HG03354 (cell line): Measurements from ENCODE around the gene RELN.
"Not testable (repeated sequence)": the region's sequence is repeated elsewhere in the genome, so short reads cannot be mapped to it uniquely, and the experiment has no call there.

Source experiments
- ATAC-seq: cut with Tn5 transposase; IDR thresholded peaks from one replicate; pipeline ENCODE4 v1.9.1; 2021; ENCODE audit warnings: mild to moderate bottlenecking; ENCODE audit not compliant: unreplicated experiment, poor library complexity, severe bottlenecking

Gene RELN

DNA sequence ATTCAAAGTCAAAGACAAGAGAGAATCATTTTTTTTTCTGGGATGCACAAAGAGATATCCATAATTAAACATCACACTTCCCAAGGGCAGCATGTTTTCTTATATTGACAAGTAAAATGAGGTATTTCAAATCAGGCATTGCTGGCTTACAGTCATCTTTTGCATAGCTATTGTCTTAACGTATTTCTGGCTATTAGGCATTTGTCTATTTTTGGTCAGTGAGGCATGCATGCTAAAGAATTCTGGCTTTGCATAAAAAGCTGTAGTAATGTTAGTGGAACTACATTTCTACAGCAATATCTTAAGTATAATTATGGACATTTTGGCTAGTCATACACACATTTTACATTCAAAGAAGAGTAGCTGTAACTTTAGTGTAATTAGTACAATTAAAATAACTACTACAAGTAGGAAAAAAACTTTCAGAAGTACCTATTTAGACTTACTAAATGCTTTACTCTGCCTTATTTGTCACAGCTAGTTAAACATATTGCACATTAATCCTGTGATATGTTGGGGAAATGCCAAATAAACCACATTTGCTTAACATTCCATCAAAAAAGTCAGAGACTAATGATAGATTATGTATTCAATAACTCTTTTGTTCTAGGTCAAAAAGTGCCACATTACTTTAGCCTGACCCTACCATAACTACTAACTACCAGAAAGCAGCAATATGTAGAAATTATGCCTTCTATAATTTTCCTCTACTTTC, 76.4 kb downstream of the RELN start:
- no peak for ATAC-seq

DNA sequence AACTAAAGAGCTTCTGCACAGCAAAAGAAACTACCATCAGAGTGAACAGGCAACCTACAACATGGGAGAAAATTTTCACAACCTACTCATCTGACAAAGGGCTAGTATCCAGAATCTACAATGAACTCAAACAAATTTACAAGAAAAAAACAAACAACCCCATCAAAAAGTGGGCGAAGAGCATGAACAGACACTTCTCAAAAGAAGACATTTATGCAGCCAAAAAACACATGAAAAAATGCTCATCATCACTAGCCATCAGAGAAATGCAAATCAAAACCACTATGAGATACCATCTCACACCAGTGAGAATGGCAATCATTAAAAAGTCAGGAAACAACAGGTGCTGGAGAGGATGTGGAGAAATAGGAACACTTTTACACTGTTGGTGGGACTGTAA, 78.4 kb downstream of the RELN start:
- ATAC-seq: not testable (repeated sequence)

- no peak for ATAC-seq
Observed at GRCh38 chr7:103905997-103906396, 83.5 kb downstream of the RELN start.

DNA sequence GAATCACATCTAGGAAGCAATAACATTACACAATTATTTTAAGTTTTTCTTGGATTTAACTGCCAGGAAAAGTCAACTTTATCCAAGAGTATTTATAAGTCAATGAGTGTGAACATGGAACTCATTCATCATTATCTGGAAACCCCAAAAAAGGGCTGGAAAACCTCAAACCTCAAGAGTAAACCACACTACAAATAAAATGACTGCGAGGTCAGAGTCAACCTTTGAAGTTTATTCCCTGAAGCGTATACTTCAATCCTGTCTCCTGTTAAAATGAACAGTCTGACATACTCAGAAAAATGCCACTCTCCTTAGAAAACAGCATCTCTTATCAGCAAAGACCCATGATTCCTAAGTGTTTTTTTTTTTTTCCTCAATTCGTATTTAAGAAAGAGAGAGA, 86.5 kb downstream of the RELN start:
- no peak for ATAC-seq

DNA sequence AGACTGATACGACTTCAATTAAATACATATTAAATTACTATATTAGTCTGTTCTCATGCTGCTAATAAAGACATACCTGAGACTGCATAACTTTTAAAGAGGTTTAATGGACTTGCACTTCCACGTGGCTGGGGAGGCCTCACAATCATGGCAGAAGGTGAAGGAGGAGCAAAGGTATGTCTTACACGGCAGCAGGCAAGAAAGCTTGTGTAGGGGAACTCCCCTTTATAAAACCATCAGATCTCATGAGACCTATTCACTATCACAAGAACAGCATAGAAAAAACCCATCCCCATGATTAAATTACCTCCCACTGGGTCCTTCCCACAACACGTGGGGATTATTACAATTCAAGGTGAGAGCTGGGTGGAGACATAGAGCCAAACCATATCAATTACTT, 92.6 kb downstream of the RELN start:
- ATAC-seq: not testable (repeated sequence)

DNA sequence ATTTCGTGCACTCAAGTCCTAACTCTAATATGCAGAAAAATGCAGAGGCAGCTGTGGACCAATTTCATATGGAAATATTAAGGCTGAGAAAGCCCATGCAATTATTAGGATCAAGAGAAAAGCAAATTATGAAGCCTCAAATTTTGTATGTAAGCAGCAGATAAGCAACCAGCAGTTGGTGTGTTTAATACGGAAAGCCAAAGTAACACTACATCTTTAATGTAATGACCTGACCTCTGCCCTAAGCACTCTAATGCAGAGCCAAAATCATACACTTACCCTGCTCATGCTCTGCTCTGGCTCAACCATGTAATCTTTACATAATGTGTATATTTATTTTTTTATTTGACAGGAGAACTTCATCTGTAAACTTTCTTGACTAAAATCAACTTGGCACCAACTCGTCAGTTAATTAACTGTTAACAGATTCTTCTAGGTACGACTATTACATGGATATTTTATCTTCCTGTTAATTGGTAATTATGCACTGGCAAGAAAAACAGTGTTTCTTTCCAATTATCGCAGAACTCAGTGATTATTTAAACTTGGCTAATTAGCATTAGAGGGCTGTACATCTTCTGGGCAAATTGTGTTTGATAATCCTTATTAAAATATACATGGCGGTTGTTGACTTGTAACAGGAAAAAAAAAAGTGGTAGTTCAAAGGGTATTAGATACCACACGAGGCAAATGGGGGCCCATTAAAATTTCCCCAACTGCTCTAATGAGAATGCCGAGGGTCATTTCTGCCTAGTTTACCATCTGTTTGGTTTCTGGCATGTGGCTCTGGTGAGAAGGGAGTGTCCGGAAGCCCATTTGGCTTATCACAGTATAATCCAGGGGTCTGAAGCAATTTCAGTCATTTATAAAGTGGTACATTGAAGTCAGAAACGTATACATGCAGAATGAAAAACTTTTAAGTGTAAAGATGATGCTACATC, 94.5 kb downstream of the RELN start:
- ATAC-seq: no peak

DNA sequence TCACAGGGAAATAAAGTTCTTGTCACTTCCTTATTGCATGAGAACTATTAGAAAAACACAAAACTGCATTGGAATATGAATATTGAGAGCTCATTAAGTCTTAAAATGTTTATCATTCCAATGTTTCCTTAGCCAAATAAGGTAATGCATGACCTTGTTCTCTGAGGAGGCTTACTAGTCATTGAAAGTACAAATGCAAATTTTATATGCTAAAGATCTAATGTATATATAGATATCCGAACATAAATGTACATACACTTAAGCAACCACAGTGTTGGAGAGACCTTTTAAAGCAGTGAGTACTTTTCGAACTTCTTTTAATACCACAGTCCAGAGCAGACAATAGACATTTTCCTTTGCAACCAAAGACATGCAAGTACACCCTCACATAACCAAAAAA, 96.1 kb downstream of the RELN start:
- ATAC-seq: no peak

DNA sequence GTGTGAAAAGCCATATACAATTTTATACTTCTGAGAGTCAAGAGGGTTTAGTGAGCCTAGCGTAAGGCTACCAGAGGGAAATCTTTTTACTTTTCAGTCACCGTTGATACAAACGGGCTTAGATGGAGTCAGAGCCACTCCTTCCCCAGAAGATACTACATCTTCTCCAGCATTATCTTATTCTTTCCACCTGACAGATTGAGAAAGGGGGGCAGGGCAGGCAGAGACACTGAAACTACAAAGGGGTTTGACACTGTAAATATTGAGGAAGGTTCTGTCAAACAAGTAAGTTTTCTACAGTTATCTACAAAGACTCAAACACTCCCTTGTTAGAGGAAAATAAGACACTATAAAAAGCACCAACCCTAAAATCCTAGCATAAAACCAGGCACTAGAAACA, 100.0 kb downstream of the RELN start:
- ATAC-seq: no peak

DNA sequence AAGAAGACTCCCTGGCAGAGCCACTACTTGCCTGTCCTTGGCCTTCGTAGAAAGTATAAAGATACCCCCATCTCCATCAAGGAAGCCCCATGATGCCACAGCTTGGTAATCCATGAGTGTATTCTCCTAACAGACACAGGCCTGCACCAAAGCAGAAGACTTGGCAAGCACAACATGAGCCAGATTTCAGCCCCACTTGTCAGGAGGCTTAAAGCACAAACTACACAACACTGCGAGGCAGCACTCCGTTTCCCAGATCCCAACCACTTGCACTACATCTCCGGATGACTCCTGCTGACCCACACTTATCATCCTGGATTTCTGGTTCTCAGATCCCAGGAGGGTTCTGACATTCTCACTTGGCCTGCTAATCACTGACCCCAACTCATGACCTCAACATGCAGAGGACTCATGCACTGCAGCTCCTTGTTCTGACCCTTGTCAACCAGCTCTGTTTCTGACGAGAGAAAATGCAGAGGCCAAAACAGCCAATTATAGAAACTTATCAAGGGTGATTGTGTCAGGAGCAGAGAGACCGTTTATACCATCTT, 100.8 kb downstream of the RELN start:
- no peak for ATAC-seq

GRCh38 chr7:103887853-103888602, 101.4 kb downstream of the RELN start:
- ATAC-seq: no peak

- no peak for ATAC-seq
Observed at GRCh38 chr7:103887050-103887449, 102.4 kb downstream of the RELN start.

GRCh38 chr7:103879928-103880600, 109.4 kb downstream of the RELN start:
- no peak for ATAC-seq

- ATAC-seq: no peak
Observed at GRCh38 chr7:103879411-103879810, 110.0 kb downstream of the RELN start.

GRCh38 chr7:103877565-103877964, 111.9 kb downstream of the RELN start:
- ATAC-seq: no peak

- no peak for ATAC-seq
Observed at GRCh38 chr7:103875718-103876117, 113.7 kb downstream of the RELN start.

GRCh38 chr7:103871473-103871872, 118.0 kb downstream of the RELN start:
- no peak for ATAC-seq

DNA sequence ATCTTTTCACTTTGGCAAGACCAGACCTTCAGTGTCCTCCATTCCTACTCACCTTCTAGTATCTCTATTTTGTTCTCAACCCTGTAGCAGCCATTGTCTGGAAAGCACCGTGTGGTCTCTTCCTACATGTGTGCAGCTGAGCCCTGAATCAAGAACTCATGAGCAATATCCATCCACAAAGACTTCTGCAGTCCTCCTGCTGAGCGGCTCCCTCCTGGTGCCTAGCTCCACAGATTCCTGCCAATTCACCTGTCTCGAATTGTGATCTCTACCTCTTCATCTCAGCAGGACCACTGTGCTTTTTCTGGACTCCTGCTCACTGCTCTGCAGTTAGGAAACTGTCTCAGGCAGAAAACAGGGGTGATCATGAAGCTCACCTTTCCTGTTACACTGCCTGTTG, 118.8 kb downstream of the RELN start:
- ATAC-seq: no peak

GRCh38 chr7:103867874-103868273, 121.6 kb downstream of the RELN start:
- no peak for ATAC-seq

- ATAC-seq: no peak
Observed at GRCh38 chr7:103866919-103867318, 122.5 kb downstream of the RELN start.

DNA sequence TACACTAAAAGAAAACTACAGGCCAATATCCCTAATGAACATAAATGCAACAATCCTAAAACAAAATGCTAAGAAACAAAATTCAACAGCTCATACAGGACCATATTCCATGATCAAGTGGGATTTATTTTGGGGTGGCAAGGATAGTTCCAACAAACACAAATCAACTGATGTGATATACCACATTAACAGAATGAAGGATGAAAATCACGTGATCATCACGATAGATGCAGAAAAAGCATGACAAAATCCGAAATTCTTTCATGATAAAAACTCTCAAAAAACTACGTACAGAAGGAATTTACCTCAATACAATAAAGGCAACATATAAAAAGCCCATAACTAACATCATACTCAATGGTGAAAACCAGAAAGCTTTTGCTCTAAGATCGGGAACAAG, 124.0 kb downstream of the RELN start:
- no peak for ATAC-seq
